CD4-positive, alpha-beta T cell (primary cell): Measurements from ENCODE around the gene CDK17. TPM values are rescaled to one million over a fixed set of nuclear protein-coding genes. Genes with fewer than 3 reads are reported as not detected.
A peak's percentile ranks its signal among the peaks of the same experiment; 100 is the strongest.

Experiments
- ATAC-seq: fragments of 200-7000 bp; cut with Tn5 transposase; one replicate; pipeline ENCODE4 v1.10.0; 2022; ENCODE audit warnings: mild to moderate bottlenecking; ENCODE audit not compliant: poor library complexity
- CTCF ChIA-PET: fragments of 350-600 bp; sonication (Branson Sonifier 250); formaldehyde crosslinking; loops from one replicate; lab custom pipeline; 2021; ENCODE audit warnings: antibody characterized with exemption, inconsistent platforms; lab: Charles Lee
- POLR2A ChIA-PET: fragments of 350-600 bp; sonication (Branson Sonifier 250); formaldehyde crosslinking; loops from one replicate; lab custom pipeline; 2021; ENCODE audit warnings: antibody characterized with exemption, inconsistent platforms; lab: Charles Lee
- DNase-seq, 14 experiments: peaks; one replicate each; pipeline ENCODE4 v3.0.0-alpha.2; 2013 to 2020; ENCODE audit warnings: mixed read lengths in 2 of 14
- H3K27ac ChIP-seq, 2 donors: one replicate each; pipeline versions ENCODE4 v1.5.1 to v1.7.0; 2013; ENCODE audit warnings: low read length in 2 of 2, low read depth in 1 of 2, mild to moderate bottlenecking in 1 of 2
- H3K27me3 ChIP-seq, 2 experiments: 1 replicate in 1 of 2; 2 replicates in 1 of 2; pipeline versions ENCODE4 v1.6.1 to v1.7.0; 2013; ENCODE audit warnings: low read length in 2 of 2, control low read depth in 1 of 2, mild to moderate bottlenecking in 1 of 2, moderate library complexity in 1 of 2; ENCODE audit not compliant: insufficient read depth in 2 of 2, control insufficient read depth in 1 of 2
- H3K36me3 ChIP-seq: one replicate; pipeline ENCODE4 v1.6.1; 2013; ENCODE audit warnings: low read length, control low read depth; ENCODE audit not compliant: insufficient read depth
- H3K4me1 ChIP-seq: one replicate; pipeline ENCODE4 v1.6.1; 2013; ENCODE audit warnings: low read length, control low read depth; ENCODE audit not compliant: insufficient read depth
- H3K4me3 ChIP-seq: one replicate; pipeline ENCODE4 v1.5.1; 2013; ENCODE audit warnings: mild to moderate bottlenecking, low read length, moderate library complexity
- H3K9me3 ChIP-seq, 2 experiments: 1 replicate in 1 of 2; 2 replicates in 1 of 2; pipeline versions ENCODE4 v1.6.1 to v1.7.0; 2013; ENCODE audit warnings: low read length in 2 of 2, mild to moderate bottlenecking in 2 of 2, control low read depth in 1 of 2, moderate library complexity in 1 of 2; ENCODE audit not compliant: control insufficient read depth in 1 of 2, insufficient read depth in 1 of 2
- H3K27ac Mint-ChIP-seq: one replicate; pipeline ENCODE4 v1.8.0; 2020; ENCODE audit warnings: mixed read lengths
- H3K27me3 Mint-ChIP-seq: one replicate; pipeline ENCODE4 v1.8.0; 2021; ENCODE audit warnings: mixed read lengths
- H3K36me3 Mint-ChIP-seq: one replicate; pipeline ENCODE4 v1.8.0; 2021; ENCODE audit warnings: low read depth, mixed read lengths
- H3K4me1 Mint-ChIP-seq: one replicate; pipeline ENCODE4 v1.8.0; 2021; ENCODE audit warnings: low read depth, mixed read lengths
- H3K4me3 Mint-ChIP-seq: one replicate; pipeline ENCODE4 v1.8.0; 2020; ENCODE audit warnings: mild to moderate bottlenecking, mixed read lengths
- H3K9me3 Mint-ChIP-seq: one replicate; pipeline ENCODE4 v1.8.0; 2020; ENCODE audit warnings: mixed read lengths
- CTCF ChIP-seq: fragments of 200-600 bp; IDR thresholded peaks from one replicate; pipeline ENCODE4 v1.8.0; 2022; ENCODE audit warnings: antibody characterized with exemption, mild to moderate bottlenecking
- intact Hi-C, 2 experiments: fragments of 100-400 bp; cut with DNase I in 1 of 2; cut with micrococcal nuclease in 1 of 2; formaldehyde crosslinking; loops; one replicate each; pipeline versions ENCODE4 v1.15.1 to v1.9.0; 2023 to 2025; cut with DNase I, micrococcal nuclease
- total RNA-seq, 174 experiments: library from RNA in 2 of 174; stranded (reverse) in 2 of 174; gene quantifications; one replicate each; pipeline ENCODE4 v1.2.3 and lab custom pipeline; 2021 to 2026

CDK17 gene
- total RNA-seq, 2 experiments from 2014 or later = 112 to 113 TPM

GRCh38 chr12:96364092-96364700 is 36.0 kb downstream of the CDK17 start:
- ATAC-seq (peak; percentile 29), DNase-seq (no peak)
- no peak for TF ChIP-seq CTCF
- CTCF ChIA-PET = interaction anchor here (1.3 kb wide), 1 partner anchor 37 kb away, joined by 3 read pairs; no protein-coding TSS in a partner anchor
- Histone ChIP-seq H3K27ac (no peak overlapping the region), H3K36me3 (no peaks in the 10 kb centered on the region), H3K4me3 (no peak overlapping the region), H3K4me1 (peaks cover 24% of the 10 kb centered on the region), H3K27me3 (no peaks in the 10 kb centered on the region), H3K9me3 (no peaks in the 10 kb centered on the region)
- intact Hi-C loops = loop anchor here in 1 of 2 experiments (5.0 kb wide), 2 partner anchors 33 to 37 kb away; no protein-coding TSS in a partner anchor
- no peak overlapping the region for H3K27ac Mint-ChIP-seq
- peak overlapping the region; percentile 52 for H3K4me3 Mint-ChIP-seq
- no peaks in the 10 kb centered on the region for H3K27me3 Mint-ChIP-seq
- H3K4me1 Mint-ChIP-seq = peaks cover 93% of the 10 kb centered on the region
- POLR2A ChIA-PET = no interaction called here
- H3K9me3 Mint-ChIP-seq = no peaks in the 10 kb centered on the region
- H3K36me3 Mint-ChIP-seq = peaks cover 15% of the 10 kb centered on the region

DNA sequence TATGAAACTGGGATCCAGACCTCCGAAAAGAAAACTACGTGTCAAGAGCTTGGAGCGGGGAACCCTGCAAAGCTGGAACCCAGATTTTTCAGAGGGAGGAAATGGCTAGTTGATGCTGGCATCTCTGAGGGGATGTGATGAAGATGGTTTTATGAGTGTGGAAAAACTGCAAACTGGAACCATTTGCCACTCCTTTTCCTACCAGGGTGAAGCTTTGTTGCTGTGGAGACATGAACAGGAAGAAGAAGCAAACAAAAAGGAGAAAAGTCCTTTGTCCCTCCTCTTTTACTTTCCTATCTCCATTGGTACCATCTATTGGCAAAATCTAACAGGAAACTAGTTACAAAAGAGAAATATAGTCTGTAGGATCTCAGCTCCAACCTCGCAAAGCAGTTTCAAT is 39.2 kb downstream of the CDK17 start:
- H3K27me3 ChIP-seq = no peaks in the 10 kb centered on the region
- ATAC-seq (no peak), DNase-seq (no peak)
- no peaks in the 10 kb centered on the region for H3K9me3 Mint-ChIP-seq
- peaks cover 24% of the 10 kb centered on the region for H3K4me1 ChIP-seq
- no peak for TF ChIP-seq CTCF
- H3K4me1 Mint-ChIP-seq = peaks cover 87% of the 10 kb centered on the region
- H3K27me3 Mint-ChIP-seq = no peaks in the 10 kb centered on the region
- no peaks in the 10 kb centered on the region for H3K36me3 ChIP-seq
- ChIA-PET CTCF (no interaction called here), POLR2A (interaction anchor here (0.6 to 1.9 kb wide), 6 partner anchors 17 to 119 kb away, joined by 3 to 8 read pairs (median 3); partner anchors contain the start of gene CDK17)
- H3K27ac Mint-ChIP-seq = no peak overlapping the region
- H3K4me3 ChIP-seq = no peak overlapping the region
- no peak overlapping the region for H3K27ac ChIP-seq
- H3K9me3 ChIP-seq = no peaks in the 10 kb centered on the region
- H3K4me3 Mint-ChIP-seq = no peak overlapping the region
- intact Hi-C loops = loop anchor here in 1 of 2 experiments (5.0 kb wide), 2 partner anchors 34 to 36 kb away; no protein-coding TSS in a partner anchor
- peaks cover 6% of the 10 kb centered on the region for H3K36me3 Mint-ChIP-seq

DNA sequence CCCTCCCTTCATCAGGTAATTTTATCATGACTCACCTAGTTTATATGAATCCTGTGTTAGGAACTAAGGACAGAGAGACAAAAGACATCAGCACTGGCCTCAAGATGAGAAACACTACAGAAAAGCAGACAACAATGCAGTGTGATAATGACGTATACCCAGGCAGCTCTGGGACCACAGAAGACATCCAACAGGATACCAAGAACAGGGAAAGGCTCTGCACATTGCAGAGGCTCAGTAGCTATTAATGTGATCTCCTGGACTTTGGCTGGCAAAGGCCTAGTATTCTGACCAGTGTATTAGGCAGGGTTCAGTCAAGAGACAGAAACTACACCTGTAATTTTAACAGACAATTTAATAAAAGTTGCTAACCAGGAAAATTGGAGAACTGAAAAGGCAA is 39.7 kb downstream of the CDK17 start:
- no peaks in the 10 kb centered on the region for H3K9me3 Mint-ChIP-seq
- H3K27me3 Mint-ChIP-seq = no peaks in the 10 kb centered on the region
- peak overlapping the region; percentile 47 for H3K4me3 Mint-ChIP-seq
- Histone ChIP-seq H3K4me3 (no peak overlapping the region), H3K4me1 (peaks cover 24% of the 10 kb centered on the region), H3K9me3 (no peaks in the 10 kb centered on the region), H3K27ac (no peak overlapping the region), H3K36me3 (no peaks in the 10 kb centered on the region), H3K27me3 (no peaks in the 10 kb centered on the region)
- H3K36me3 Mint-ChIP-seq = peaks cover 6% of the 10 kb centered on the region
- POLR2A ChIA-PET = interaction anchor here (0.6 to 1.9 kb wide), 5 partner anchors 10 to 120 kb away, joined by 3 to 8 read pairs (median 3); partner anchors contain the start of gene CDK17
- TF ChIP-seq CTCF = no peak
- peak overlapping the region; percentile 31 for H3K27ac Mint-ChIP-seq
- peaks cover 85% of the 10 kb centered on the region for H3K4me1 Mint-ChIP-seq
- CTCF ChIA-PET = no interaction called here
- no peak for DNase-seq
- intact Hi-C loops = loop anchor here in 1 of 2 experiments (5.0 kb wide), 2 partner anchors 33 to 37 kb away; no protein-coding TSS in a partner anchor
- peak; percentile 21 for ATAC-seq
